Peyer's patch (tissue), 4 donors: Measurements from ENCODE around the gene OSTN.
"Not testable (repeated sequence)": the region's sequence is repeated elsewhere in the genome, so short reads cannot be mapped to it uniquely, and the experiment has no call there.

Experiments used
- POLR2A ChIP-seq, 2 donors: fragments of 450-650 bp; IDR thresholded peaks; one replicate each; pipeline ENCODE4 v1.5.1; 2017; ENCODE audit warnings: antibody characterized with exemption in 2 of 2, mild to moderate bottlenecking in 2 of 2, moderate library complexity in 2 of 2
- TF ChIP-seq, protein P1 (sequence below), 6 experiments: fragments of 450-650 bp in 4 of 6; fragments of 200-600 bp in 2 of 6; sonication (generic) in 1 of 6; IDR thresholded peaks; one replicate each; pipeline ENCODE4 v1.5.1; 2017 to 2019; ENCODE audit warnings: antibody characterized with exemption in 6 of 6, mild to moderate bottlenecking in 3 of 6, moderate library complexity in 1 of 6

DNA sequence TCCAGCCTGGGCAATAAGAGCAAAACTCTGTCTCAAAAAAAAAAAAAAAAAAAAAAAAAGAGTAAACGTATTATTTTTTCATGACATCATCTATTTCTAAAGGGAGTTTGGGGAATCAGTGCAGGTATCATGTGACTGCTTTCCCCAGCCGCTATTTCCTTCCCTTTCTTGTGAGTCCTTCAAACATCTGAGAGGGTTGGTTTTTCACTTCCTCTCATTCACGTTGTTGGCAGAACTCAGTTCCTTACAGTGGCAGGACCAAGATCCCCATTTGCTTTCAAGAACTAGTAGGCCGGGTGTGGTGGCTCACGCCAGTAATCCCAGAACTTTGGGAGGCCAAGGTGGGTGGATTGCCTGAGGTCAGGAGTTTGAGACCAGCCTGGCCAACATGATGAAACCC lies 47.0 kb downstream of the OSTN start:
- not testable (repeated sequence) for TF ChIP-seq POLR2A (IDR thresholded peaks at IDR 0.05)
- TF ChIP-seq, protein P1, sequence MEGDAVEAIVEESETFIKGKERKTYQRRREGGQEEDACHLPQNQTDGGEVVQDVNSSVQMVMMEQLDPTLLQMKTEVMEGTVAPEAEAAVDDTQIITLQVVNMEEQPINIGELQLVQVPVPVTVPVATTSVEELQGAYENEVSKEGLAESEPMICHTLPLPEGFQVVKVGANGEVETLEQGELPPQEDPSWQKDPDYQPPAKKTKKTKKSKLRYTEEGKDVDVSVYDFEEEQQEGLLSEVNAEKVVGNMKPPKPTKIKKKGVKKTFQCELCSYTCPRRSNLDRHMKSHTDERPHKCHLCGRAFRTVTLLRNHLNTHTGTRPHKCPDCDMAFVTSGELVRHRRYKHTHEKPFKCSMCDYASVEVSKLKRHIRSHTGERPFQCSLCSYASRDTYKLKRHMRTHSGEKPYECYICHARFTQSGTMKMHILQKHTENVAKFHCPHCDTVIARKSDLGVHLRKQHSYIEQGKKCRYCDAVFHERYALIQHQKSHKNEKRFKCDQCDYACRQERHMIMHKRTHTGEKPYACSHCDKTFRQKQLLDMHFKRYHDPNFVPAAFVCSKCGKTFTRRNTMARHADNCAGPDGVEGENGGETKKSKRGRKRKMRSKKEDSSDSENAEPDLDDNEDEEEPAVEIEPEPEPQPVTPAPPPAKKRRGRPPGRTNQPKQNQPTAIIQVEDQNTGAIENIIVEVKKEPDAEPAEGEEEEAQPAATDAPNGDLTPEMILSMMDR (IDR thresholded peaks at IDR 0.05), result not testable (repeated sequence)
